ENCODE measurements around the gene MRPL27.
A peak's percentile ranks its signal among the peaks of the same experiment; 100 is the strongest.
"Not testable (repeated sequence)": the region's sequence is repeated elsewhere in the genome, so short reads cannot be mapped to it uniquely, and the experiment has no call there.

Gene MRPL27

GRCh38 chr17:50398672-50399071 lies 25.7 kb upstream of the MRPL27 start:
- not testable (repeated sequence) for H3K4me3 ChIP-seq (ENCODE audit: low read depth, low read length); H3K9ac ChIP-seq (ENCODE audit: low read depth, low read length); H3K4me1 ChIP-seq (ENCODE audit: control insufficient read depth, insufficient read depth, low read length); H3K9me3 ChIP-seq (ENCODE audit: control insufficient read depth, insufficient read depth, low read length); H3K27me3 ChIP-seq (ENCODE audit: control insufficient read depth, insufficient read depth, low read length)
- peaks cover 10% of the 10 kb centered on the region for H3K36me3 ChIP-seq (ENCODE audit: control insufficient read depth, insufficient read depth, low read length)

DNA sequence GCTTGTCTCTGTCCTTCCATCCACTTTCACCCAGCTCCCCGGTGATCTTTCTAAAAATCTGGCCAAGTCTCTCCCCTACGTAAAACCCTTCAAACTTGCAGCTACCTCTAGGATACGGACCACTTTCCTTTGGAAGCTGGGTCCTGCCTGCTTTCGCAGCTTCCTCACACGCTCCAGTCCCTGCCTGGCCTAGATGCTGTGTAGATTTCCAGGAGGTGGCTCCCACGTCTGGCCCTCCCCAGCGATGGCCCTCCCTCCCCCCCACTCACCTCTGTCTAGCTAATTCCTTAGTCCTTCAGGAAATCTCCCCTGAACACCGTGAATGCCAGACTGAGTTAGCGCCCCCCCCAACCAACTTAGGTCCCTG lies 24.9 kb upstream of the MRPL27 start:
- Histone ChIP-seq H3K9ac (ENCODE audit: low read depth, low read length) (peak overlapping the region; percentile 0), H3K4me1 (ENCODE audit: control insufficient read depth, insufficient read depth, low read length) (peaks cover 3% of the 10 kb centered on the region), H3K36me3 (ENCODE audit: control insufficient read depth, insufficient read depth, low read length) (peaks cover 18% of the 10 kb centered on the region), H3K27me3 (ENCODE audit: control insufficient read depth, insufficient read depth, low read length) (no peaks in the 10 kb centered on the region), H3K9me3 (ENCODE audit: control insufficient read depth, insufficient read depth, low read length) (no peaks in the 10 kb centered on the region), H3K4me3 (ENCODE audit: low read depth, low read length) (peak overlapping the region; percentile 95)

GRCh38 chr17:50397111-50397918 lies 24.3 kb upstream of the MRPL27 start, which contains the start of gene LRRC59:
TSS of gene LRRC59 (minus strand) at chr17:50397523. CDS start at chr17:50397317, 206 bp downstream.
- Histone ChIP-seq H3K27me3 (ENCODE audit: control insufficient read depth, insufficient read depth, low read length) (no peaks in the 10 kb centered on the region), H3K4me1 (ENCODE audit: control insufficient read depth, insufficient read depth, low read length) (peaks cover 3% of the 10 kb centered on the region), H3K36me3 (ENCODE audit: control insufficient read depth, insufficient read depth, low read length) (peaks cover 23% of the 10 kb centered on the region), H3K9ac (ENCODE audit: low read depth, low read length) (peak within 1 kb of the TSS; percentile 92), H3K4me3 (ENCODE audit: low read depth, low read length) (peak within 1 kb of the TSS; percentile 95), H3K9me3 (ENCODE audit: control insufficient read depth, insufficient read depth, low read length) (no peaks in the 10 kb centered on the region)

GRCh38 chr17:50396261-50397110 lies 23.5 kb upstream of the MRPL27 start:
- H3K4me1 ChIP-seq (ENCODE audit: control insufficient read depth, insufficient read depth, low read length): peaks cover 3% of the 10 kb centered on the region
- peak overlapping the region; percentile 95 for H3K4me3 ChIP-seq (ENCODE audit: low read depth, low read length)
- H3K36me3 ChIP-seq (ENCODE audit: control insufficient read depth, insufficient read depth, low read length): peaks cover 31% of the 10 kb centered on the region
- peak overlapping the region; percentile 92 for H3K9ac ChIP-seq (ENCODE audit: low read depth, low read length)
- H3K9me3 ChIP-seq (ENCODE audit: control insufficient read depth, insufficient read depth, low read length): no peaks in the 10 kb centered on the region
- H3K27me3 ChIP-seq (ENCODE audit: control insufficient read depth, insufficient read depth, low read length): no peaks in the 10 kb centered on the region

- H3K9ac ChIP-seq (ENCODE audit: low read depth, low read length): no peak overlapping the region
- no peaks in the 10 kb centered on the region for H3K9me3 ChIP-seq (ENCODE audit: control insufficient read depth, insufficient read depth, low read length)
- no peak overlapping the region for H3K4me3 ChIP-seq (ENCODE audit: low read depth, low read length)
- H3K36me3 ChIP-seq (ENCODE audit: control insufficient read depth, insufficient read depth, low read length): peaks cover 43% of the 10 kb centered on the region
- H3K27me3 ChIP-seq (ENCODE audit: control insufficient read depth, insufficient read depth, low read length): no peaks in the 10 kb centered on the region
- H3K4me1 ChIP-seq (ENCODE audit: control insufficient read depth, insufficient read depth, low read length): peaks cover 3% of the 10 kb centered on the region
Measured at GRCh38 chr17:50394711-50395110, 21.7 kb upstream of the MRPL27 start.

GRCh38 chr17:50393700-50394099 lies 20.7 kb upstream of the MRPL27 start:
- peaks cover 3% of the 10 kb centered on the region for H3K4me1 ChIP-seq (ENCODE audit: control insufficient read depth, insufficient read depth, low read length)
- H3K9me3 ChIP-seq (ENCODE audit: control insufficient read depth, insufficient read depth, low read length): no peaks in the 10 kb centered on the region
- no peak overlapping the region for H3K4me3 ChIP-seq (ENCODE audit: low read depth, low read length)
- peaks cover 52% of the 10 kb centered on the region for H3K36me3 ChIP-seq (ENCODE audit: control insufficient read depth, insufficient read depth, low read length)
- H3K27me3 ChIP-seq (ENCODE audit: control insufficient read depth, insufficient read depth, low read length): no peaks in the 10 kb centered on the region
- H3K9ac ChIP-seq (ENCODE audit: low read depth, low read length): no peak overlapping the region

GRCh38 chr17:50392621-50393020 lies 19.6 kb upstream of the MRPL27 start:
- Histone ChIP-seq H3K4me3 (ENCODE audit: low read depth, low read length) (no peak overlapping the region), H3K9ac (ENCODE audit: low read depth, low read length) (no peak overlapping the region), H3K4me1 (ENCODE audit: control insufficient read depth, insufficient read depth, low read length) (peaks cover 3% of the 10 kb centered on the region), H3K27me3 (ENCODE audit: control insufficient read depth, insufficient read depth, low read length) (no peaks in the 10 kb centered on the region), H3K9me3 (ENCODE audit: control insufficient read depth, insufficient read depth, low read length) (no peaks in the 10 kb centered on the region), H3K36me3 (ENCODE audit: control insufficient read depth, insufficient read depth, low read length) (peaks cover 59% of the 10 kb centered on the region)

DNA sequence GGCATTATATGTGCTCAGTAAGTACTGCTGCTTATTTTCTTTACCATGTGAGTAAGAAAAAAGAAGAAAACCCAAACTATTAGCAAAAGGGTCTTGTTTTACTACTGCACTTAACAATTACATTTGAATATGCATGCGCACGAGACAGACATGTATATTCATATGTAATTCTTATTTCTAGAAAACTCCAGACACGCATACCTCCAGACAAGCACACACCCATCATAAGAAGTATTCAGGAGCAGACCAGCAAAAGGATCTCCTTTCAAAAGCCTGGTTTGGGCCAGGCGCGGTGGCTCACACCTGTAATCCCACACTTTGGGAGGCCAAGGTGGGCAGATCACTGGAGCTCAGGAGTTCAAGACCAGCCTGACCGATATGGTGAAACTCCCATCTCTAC lies 16.6 kb upstream of the MRPL27 start:
- no peaks in the 10 kb centered on the region for H3K4me1 ChIP-seq (ENCODE audit: control insufficient read depth, insufficient read depth, low read length)
- peaks cover 77% of the 10 kb centered on the region for H3K36me3 ChIP-seq (ENCODE audit: control insufficient read depth, insufficient read depth, low read length)
- H3K4me3 ChIP-seq (ENCODE audit: low read depth, low read length): no peak overlapping the region
- no peak overlapping the region for H3K9ac ChIP-seq (ENCODE audit: low read depth, low read length)
- H3K27me3 ChIP-seq (ENCODE audit: control insufficient read depth, insufficient read depth, low read length): no peaks in the 10 kb centered on the region
- H3K9me3 ChIP-seq (ENCODE audit: control insufficient read depth, insufficient read depth, low read length): no peaks in the 10 kb centered on the region

- Histone ChIP-seq H3K4me3 (ENCODE audit: low read depth, low read length) (no peak overlapping the region), H3K36me3 (ENCODE audit: control insufficient read depth, insufficient read depth, low read length) (peaks cover 74% of the 10 kb centered on the region), H3K4me1 (ENCODE audit: control insufficient read depth, insufficient read depth, low read length) (no peaks in the 10 kb centered on the region), H3K27me3 (ENCODE audit: control insufficient read depth, insufficient read depth, low read length) (no peaks in the 10 kb centered on the region), H3K9me3 (ENCODE audit: control insufficient read depth, insufficient read depth, low read length) (no peaks in the 10 kb centered on the region), H3K9ac (ENCODE audit: low read depth, low read length) (no peak overlapping the region)
Measured at GRCh38 chr17:50388728-50389127, 15.7 kb upstream of the MRPL27 start.

DNA sequence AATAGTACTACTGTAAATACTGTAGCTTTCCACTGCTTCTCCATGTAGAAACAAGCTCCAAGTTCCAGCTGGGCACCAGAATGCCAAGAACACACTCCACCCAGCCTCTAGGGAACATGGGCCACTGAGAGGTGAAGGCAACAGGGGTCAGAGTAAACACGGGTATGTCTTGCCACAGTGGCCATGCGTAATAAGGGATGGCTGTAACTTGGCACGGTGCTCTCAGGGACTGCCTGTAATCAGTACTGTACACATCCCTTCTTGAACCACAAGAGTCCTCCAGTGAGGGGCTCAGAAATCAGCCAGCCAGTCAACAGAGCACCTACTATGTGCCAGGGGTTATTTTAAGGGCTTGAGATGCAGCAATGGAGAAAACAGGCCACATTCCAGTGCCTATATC lies 13.5 kb upstream of the MRPL27 start:
- Histone ChIP-seq H3K9ac (ENCODE audit: low read depth, low read length) (no peak overlapping the region), H3K4me3 (ENCODE audit: low read depth, low read length) (no peak overlapping the region), H3K9me3 (ENCODE audit: control insufficient read depth, insufficient read depth, low read length) (no peaks in the 10 kb centered on the region), H3K36me3 (ENCODE audit: control insufficient read depth, insufficient read depth, low read length) (peaks cover 65% of the 10 kb centered on the region), H3K4me1 (ENCODE audit: control insufficient read depth, insufficient read depth, low read length) (no peaks in the 10 kb centered on the region), H3K27me3 (ENCODE audit: control insufficient read depth, insufficient read depth, low read length) (no peaks in the 10 kb centered on the region)

DNA sequence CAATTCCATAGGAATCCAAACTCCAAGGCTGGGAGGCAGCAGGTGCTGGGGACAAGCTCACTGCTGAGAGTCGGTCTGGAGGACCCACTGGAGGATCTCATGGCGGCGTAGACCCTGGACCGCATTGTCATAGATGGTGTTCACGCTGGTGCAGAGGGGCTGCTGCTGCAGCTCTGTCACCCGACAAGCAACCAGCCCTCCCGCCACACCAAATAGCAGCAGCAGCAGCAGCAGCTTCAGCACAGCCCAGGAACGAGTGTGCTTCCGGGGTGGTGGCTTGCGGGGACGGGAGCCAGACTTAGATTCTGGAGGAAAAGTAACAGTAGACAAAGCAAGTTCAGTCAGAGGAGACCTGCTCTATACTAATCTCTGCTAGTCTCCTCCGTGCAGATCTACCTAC lies 9.9 kb upstream of the MRPL27 start:
- H3K9me3 ChIP-seq (ENCODE audit: control insufficient read depth, insufficient read depth, low read length): no peaks in the 10 kb centered on the region
- H3K4me1 ChIP-seq (ENCODE audit: control insufficient read depth, insufficient read depth, low read length): no peaks in the 10 kb centered on the region
- H3K9ac ChIP-seq (ENCODE audit: low read depth, low read length): no peak overlapping the region
- peaks cover 66% of the 10 kb centered on the region for H3K36me3 ChIP-seq (ENCODE audit: control insufficient read depth, insufficient read depth, low read length)
- no peaks in the 10 kb centered on the region for H3K27me3 ChIP-seq (ENCODE audit: control insufficient read depth, insufficient read depth, low read length)
- H3K4me3 ChIP-seq (ENCODE audit: low read depth, low read length): no peak overlapping the region

DNA sequence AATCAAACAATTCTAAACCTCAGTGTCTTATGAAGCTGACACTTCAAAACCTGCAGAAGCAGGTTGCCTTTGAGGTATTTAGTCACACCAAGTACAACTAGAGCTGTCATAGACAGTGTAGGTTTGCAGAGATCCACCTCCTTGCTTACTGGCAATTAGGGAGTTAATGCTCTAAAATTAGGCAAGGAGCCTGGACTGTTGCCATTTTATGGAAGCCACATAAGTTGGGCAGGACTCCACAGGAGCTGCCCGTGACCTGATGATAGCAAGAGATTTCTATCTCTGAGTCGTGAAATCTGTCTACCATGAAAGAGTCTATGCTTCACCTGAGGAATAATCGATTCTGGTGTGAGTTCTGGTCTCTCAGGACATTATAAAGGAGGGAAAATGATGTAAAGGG lies 8.9 kb upstream of the MRPL27 start:
- Histone ChIP-seq H3K36me3 (ENCODE audit: control insufficient read depth, insufficient read depth, low read length) (peaks cover 57% of the 10 kb centered on the region), H3K27me3 (ENCODE audit: control insufficient read depth, insufficient read depth, low read length) (no peaks in the 10 kb centered on the region), H3K9me3 (ENCODE audit: control insufficient read depth, insufficient read depth, low read length) (no peaks in the 10 kb centered on the region), H3K9ac (ENCODE audit: low read depth, low read length) (no peak overlapping the region), H3K4me1 (ENCODE audit: control insufficient read depth, insufficient read depth, low read length) (no peaks in the 10 kb centered on the region), H3K4me3 (ENCODE audit: low read depth, low read length) (no peak overlapping the region)

Measured in iPS-15b (cell line).